ENCODE data around the gene ADGRL3.

GRCh38 chr4:61734409-61734808 is 534.3 kb downstream of the ADGRL3 start:
- no peak for TF ChIP-seq EZH2 (IDR thresholded peaks at IDR 0.05; ENCODE audit: low read length, missing control alignments)
- TF ChIP-seq CTCF (conservative IDR thresholded peaks at IDR 0.05 in 1 of 2, IDR thresholded peaks at IDR 0.05 in 1 of 2; ENCODE audit: low read depth in 1 of 2, low read length in 2 of 2), result no peak
